HFFc6 (cell line): ENCODE results near the gene ENDOV. TPM values are rescaled to one million over a fixed set of nuclear protein-coding genes. Genes with fewer than 3 reads are reported as not detected.

Experiments used
- DNase-seq: peaks from one replicate; pipeline ENCODE4 v3.0.0-alpha.2; 2018
- H3K27ac Mint-ChIP-seq: 2 replicates; pipeline ENCODE4 v1.8.0; 2020; ENCODE audit warnings: mild to moderate bottlenecking, mixed read lengths
- H3K27me3 Mint-ChIP-seq: 2 replicates; pipeline ENCODE4 v1.8.0; 2021; ENCODE audit warnings: mild to moderate bottlenecking, moderate library complexity, mixed read lengths; ENCODE audit not compliant: insufficient read depth
- H3K36me3 Mint-ChIP-seq: 2 replicates; pipeline ENCODE4 v1.8.0; 2021; ENCODE audit warnings: low read depth, mixed read lengths
- H3K4me1 Mint-ChIP-seq: 2 replicates; pipeline ENCODE4 v1.8.0; 2020; ENCODE audit warnings: low read depth, mixed read lengths
- H3K4me3 Mint-ChIP-seq: 2 replicates; pipeline ENCODE4 v1.8.0; 2020; ENCODE audit warnings: mild to moderate bottlenecking, moderate library complexity, mixed read lengths
- H3K9me3 Mint-ChIP-seq: 2 replicates; pipeline ENCODE4 v1.8.0; 2020; ENCODE audit warnings: mild to moderate bottlenecking, mixed read lengths
- CTCF ChIP-seq: fragments of 200-600 bp; sonication (generic); IDR thresholded peaks from 2 replicates; pipeline ENCODE4 v1.5.0; 2021; ENCODE audit warnings: antibody characterized with exemption, mild to moderate bottlenecking
- total RNA-seq, 6 experiments: library from RNA; stranded (reverse); fragmentation: NEBNext Ultra II Directional; extraction: Animal tissue kit (Norgen Biotek cat#: 25700); gene quantifications; 2 replicates in 1 of 6; 3 replicates in 5 of 6; pipeline ENCODE4 v1.2.3, GENCODE V29; 2021

ENDOV gene
- total RNA-seq, 6 experiments from 2014 or later, result 11.7 to 17.3 (median 13.7) TPM

GRCh38 chr17:80445726-80446110 lies 30.8 kb downstream of the ENDOV start:
- Mint-ChIP-seq H3K27ac (no peak overlapping the region), H3K4me1 (no peaks in the 10 kb centered on the region), H3K36me3 (no peaks in the 10 kb centered on the region), H3K4me3 (no peak overlapping the region), H3K27me3 (peaks cover 18% of the 10 kb centered on the region), H3K9me3 (no peaks in the 10 kb centered on the region)
- TF ChIP-seq CTCF, result no peak
- no peak for DNase-seq

GRCh38 chr17:80446645-80447405 lies 31.9 kb downstream of the ENDOV start:
- Mint-ChIP-seq H3K4me1 (no peaks in the 10 kb centered on the region), H3K36me3 (no peaks in the 10 kb centered on the region), H3K4me3 (no peak overlapping the region), H3K27ac (no peak overlapping the region), H3K9me3 (no peaks in the 10 kb centered on the region), H3K27me3 (peaks cover 22% of the 10 kb centered on the region)
- DNase-seq, result peak; percentile 22
- TF ChIP-seq CTCF, result no peak

- Mint-ChIP-seq H3K27me3 (peaks cover 22% of the 10 kb centered on the region), H3K4me1 (no peaks in the 10 kb centered on the region), H3K9me3 (no peaks in the 10 kb centered on the region), H3K4me3 (no peak overlapping the region), H3K36me3 (no peaks in the 10 kb centered on the region), H3K27ac (no peak overlapping the region)
- TF ChIP-seq CTCF, result no peak
- DNase-seq, result no peak
Measured at GRCh38 chr17:80447790-80448189, 32.8 kb downstream of the ENDOV start.

- Mint-ChIP-seq H3K27ac (no peak overlapping the region), H3K4me1 (peaks cover 14% of the 10 kb centered on the region), H3K4me3 (no peak overlapping the region), H3K36me3 (no peaks in the 10 kb centered on the region; the same call in 1 of the 2 replicates), H3K27me3 (peaks cover 15% of the 10 kb centered on the region), H3K9me3 (no peaks in the 10 kb centered on the region)
- DNase-seq, result no peak
- TF ChIP-seq CTCF, result no peak
Measured at GRCh38 chr17:80449194-80449929, 34.4 kb downstream of the ENDOV start.

GRCh38 chr17:80449930-80450576 lies 35.1 kb downstream of the ENDOV start:
- Mint-ChIP-seq H3K27me3 (peaks cover 15% of the 10 kb centered on the region), H3K4me1 (peaks cover 14% of the 10 kb centered on the region), H3K36me3 (no peaks in the 10 kb centered on the region; the same call in 1 of the 2 replicates), H3K9me3 (no peaks in the 10 kb centered on the region), H3K4me3 (no peak overlapping the region), H3K27ac (no peak overlapping the region)
- TF ChIP-seq CTCF, result no peak
- no peak for DNase-seq
